ENCODE measurements around the gene MRPS27. TPM values are rescaled to one million over a fixed set of nuclear protein-coding genes. Genes with fewer than 3 reads are reported as not detected.

Gene MRPS27
- total and polyA plus RNA-seq, 11 donors: 31.9 to 94.1 (median 67.9) TPM

GRCh38 chr5:72266862-72267261 is 53.2 kb downstream of the MRPS27 start:
- H3K4me3 ChIP-seq: no peak overlapping the region
- no peaks in the 10 kb centered on the region for H3K36me3 ChIP-seq
- no peak for TF ChIP-seq CTCF (IDR thresholded peaks at IDR 0.05)
- TF ChIP-seq POLR2A (IDR thresholded peaks at IDR 0.05): no peak
- no peak overlapping the region for H3K27ac ChIP-seq
- peaks cover 0 to 34% (median 3%) of the 10 kb centered on the region in 12 donors for H3K4me1 ChIP-seq
- intact Hi-C loops (cut with DNase I): loop anchor here in 1 of 10 donors (5.0 kb wide), 1 partner anchor 130 kb away; no protein-coding TSS in a partner anchor
- ATAC-seq (no peak), DNase-seq (no peak)
- H3K27me3 ChIP-seq: no peaks in the 10 kb centered on the region
- H3K9me3 ChIP-seq: no peaks in the 10 kb centered on the region
- 88 to 95% (median 90%) methylated on average over 2 of the region's 2 CpGs for WGBS, 4 donors

GRCh38 chr5:72265032-72265877 is 54.8 kb downstream of the MRPS27 start:
- peak in 1 of 4 donors; percentile 29 for ATAC-seq

GRCh38 chr5:72256536-72256935 is 63.5 kb downstream of the MRPS27 start:
- TF ChIP-seq CTCF (IDR thresholded peaks at IDR 0.05) (no peak), POLR2A (IDR thresholded peaks at IDR 0.05) (no peak)
- WGBS, 4 donors: 90 to 97% (median 95%) methylated on average over 2 of the region's 2 CpGs
- ATAC-seq (no peak), DNase-seq (no peak)
- Histone ChIP-seq H3K27ac (no peak overlapping the region), H3K27me3 (no peaks in the 10 kb centered on the region), H3K4me1 (peaks cover 0 to 22% (median 10%) of the 10 kb centered on the region in 12 donors), H3K9me3 (no peaks in the 10 kb centered on the region), H3K4me3 (no peak overlapping the region), H3K36me3 (peaks cover 0 to 3% (median 0%) of the 10 kb centered on the region in 9 donors)
- intact Hi-C loops (cut with DNase I): no loop called here

More at GRCh38 chr5:72265032-72265877, 54.8 kb downstream of the MRPS27 start:
- DNase-seq: no peak
- Histone ChIP-seq H3K9me3 (no peaks in the 10 kb centered on the region), H3K4me3 (no peak overlapping the region), H3K36me3 (no peaks in the 10 kb centered on the region), H3K4me1 (peaks cover 0 to 32% (median 3%) of the 10 kb centered on the region in 12 donors), H3K27ac (peak overlapping the region in 1 of 12 donors; percentile 17), H3K27me3 (no peaks in the 10 kb centered on the region)
- no peak for TF ChIP-seq POLR2A (IDR thresholded peaks at IDR 0.05)
- TF ChIP-seq CTCF (IDR thresholded peaks at IDR 0.05): no peak
- intact Hi-C loops (cut with DNase I): loop anchor here in 1 of 10 donors (5.0 kb wide), 1 partner anchor 128 kb away; no protein-coding TSS in a partner anchor
- 87 to 91% (median 87%) methylated on average over 5 of the region's 5 CpGs for WGBS, 4 donors

- no peak overlapping the region for H3K27ac ChIP-seq
- no peaks in the 10 kb centered on the region for H3K9me3 ChIP-seq
- TF ChIP-seq POLR2A (IDR thresholded peaks at IDR 0.05) (no peak), CTCF (IDR thresholded peaks at IDR 0.05) (no peak)
- no peak overlapping the region for H3K4me3 ChIP-seq
- DNase-seq (no peak), ATAC-seq (no peak)
- 76 to 87% (median 84%) methylated on average over 2 of the region's 2 CpGs for WGBS, 4 donors
- H3K36me3 ChIP-seq: peaks cover 0 to 3% (median 0%) of the 10 kb centered on the region in 9 donors
- intact Hi-C loops (cut with DNase I): no loop called here
- peaks cover 0 to 22% (median 10%) of the 10 kb centered on the region in 12 donors for H3K4me1 ChIP-seq
- H3K27me3 ChIP-seq: no peaks in the 10 kb centered on the region
These were observed 64.4 kb downstream of the MRPS27 start for GRCh38 chr5:72255670-72256069.
